HG02623 (cell line): ENCODE measurements around the gene CCDC88C.

Source experiments
- ATAC-seq: cut with Tn5 transposase; IDR thresholded peaks from one replicate; pipeline ENCODE4 v1.9.1; 2021; ENCODE audit warnings: moderate library complexity; ENCODE audit not compliant: unreplicated experiment

Gene CCDC88C

GRCh38 chr14:91365552-91365951 is 52.1 kb downstream of the CCDC88C start:
- ATAC-seq, result no peak

- no peak for ATAC-seq
Measured at GRCh38 chr14:91364524-91365270, 52.9 kb downstream of the CCDC88C start.

DNA sequence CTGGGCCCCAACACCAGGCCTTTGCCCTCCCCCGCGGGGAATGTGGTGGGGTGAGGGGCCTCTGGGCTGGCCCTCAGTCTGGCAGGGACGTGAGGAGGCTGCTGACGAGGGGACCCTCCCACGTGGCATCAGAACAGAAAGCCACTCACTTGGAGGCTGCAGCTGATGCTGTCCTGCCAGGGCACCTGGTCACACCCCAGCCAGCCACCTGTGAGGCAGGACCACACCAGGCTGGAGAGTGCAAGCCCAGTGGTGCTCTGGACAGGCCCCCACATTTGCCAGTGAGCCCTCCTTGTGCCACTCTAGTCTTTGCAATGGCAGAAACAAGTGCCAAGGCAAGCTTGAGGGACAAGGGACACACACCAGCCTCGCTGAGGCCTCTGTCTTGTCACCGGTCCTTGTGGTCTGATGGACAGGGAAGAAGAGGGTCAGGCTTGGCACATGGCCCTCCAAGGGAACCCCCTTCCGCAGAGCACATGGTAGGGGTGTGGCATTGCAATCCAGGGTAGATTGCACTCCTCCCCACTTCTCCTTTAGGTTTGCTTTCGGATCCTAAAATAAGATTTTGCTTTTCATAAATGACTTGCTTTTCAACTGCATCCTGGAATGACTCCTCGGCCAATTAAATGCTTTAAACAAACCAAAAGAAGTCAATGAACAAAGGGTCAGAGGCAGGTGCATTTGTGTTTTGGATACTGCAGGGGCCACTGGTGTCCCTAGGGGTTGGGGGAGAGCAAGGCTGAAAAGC is 53.7 kb downstream of the CCDC88C start:
- ATAC-seq, result peak; percentile 42

GRCh38 chr14:91361233-91361811 is 56.3 kb downstream of the CCDC88C start:
- ATAC-seq, result no peak

GRCh38 chr14:91360490-91361232 is 57.0 kb downstream of the CCDC88C start:
- ATAC-seq, result no peak

DNA sequence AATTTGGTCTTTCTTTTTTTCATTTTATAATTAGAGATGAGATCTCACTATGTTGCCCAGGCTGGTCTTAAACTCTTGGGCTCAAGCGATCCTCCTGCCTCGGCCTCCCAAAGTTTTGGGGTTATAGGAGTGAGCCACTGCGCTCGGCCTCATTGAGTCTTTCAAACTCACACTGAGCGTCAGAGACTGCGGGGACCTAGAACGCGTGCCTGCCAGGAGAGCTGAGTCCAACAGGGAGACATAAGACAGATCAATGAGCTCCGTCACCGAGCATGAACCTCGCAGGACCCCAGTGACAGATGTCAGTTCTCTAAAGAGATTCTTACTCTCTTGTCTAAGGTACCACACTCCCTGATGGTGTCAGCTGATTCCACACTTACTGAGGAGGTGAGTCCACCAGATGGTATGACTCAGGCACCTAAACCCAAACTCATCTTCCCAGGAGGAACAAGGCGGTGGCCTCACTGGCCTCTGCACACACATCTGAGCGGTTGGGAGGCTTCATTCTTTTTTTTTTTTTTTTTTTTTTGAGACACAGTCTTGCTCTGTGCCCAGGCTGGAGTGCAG is 58.9 kb downstream of the CCDC88C start:
- no peak for ATAC-seq

- no peak for ATAC-seq
Measured at GRCh38 chr14:91358025-91358319, 59.6 kb downstream of the CCDC88C start.

- no peak for ATAC-seq
Measured at GRCh38 chr14:91357272-91358024, 60.2 kb downstream of the CCDC88C start.

DNA sequence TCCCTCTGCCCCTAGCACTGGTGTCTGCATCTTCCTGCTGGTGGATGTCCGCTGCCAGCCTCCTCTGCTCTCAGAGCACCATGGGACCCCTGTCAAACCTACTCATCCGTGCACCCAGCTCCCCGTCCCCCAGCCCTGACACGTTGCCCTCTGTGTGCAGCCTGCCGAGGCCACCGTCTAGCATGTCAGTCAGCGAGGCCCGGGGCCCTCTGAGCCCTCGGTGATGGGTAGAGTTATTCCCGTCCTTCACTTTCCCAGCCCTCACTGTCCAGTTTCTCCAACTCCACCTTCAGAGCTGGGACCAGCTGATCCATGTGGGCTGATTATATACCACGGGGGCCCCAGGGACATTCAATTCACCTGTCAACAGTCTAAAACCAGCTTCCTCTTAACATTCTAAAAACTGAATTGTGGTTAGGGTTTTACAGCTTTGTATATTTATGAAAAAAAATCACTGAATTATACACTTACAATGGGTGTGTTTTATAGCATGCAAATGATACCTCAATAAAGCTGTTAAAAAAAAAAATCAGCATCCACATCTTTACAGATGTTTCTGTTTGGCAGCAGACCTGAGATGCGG is 61.3 kb downstream of the CCDC88C start:
- ATAC-seq, result no peak

DNA sequence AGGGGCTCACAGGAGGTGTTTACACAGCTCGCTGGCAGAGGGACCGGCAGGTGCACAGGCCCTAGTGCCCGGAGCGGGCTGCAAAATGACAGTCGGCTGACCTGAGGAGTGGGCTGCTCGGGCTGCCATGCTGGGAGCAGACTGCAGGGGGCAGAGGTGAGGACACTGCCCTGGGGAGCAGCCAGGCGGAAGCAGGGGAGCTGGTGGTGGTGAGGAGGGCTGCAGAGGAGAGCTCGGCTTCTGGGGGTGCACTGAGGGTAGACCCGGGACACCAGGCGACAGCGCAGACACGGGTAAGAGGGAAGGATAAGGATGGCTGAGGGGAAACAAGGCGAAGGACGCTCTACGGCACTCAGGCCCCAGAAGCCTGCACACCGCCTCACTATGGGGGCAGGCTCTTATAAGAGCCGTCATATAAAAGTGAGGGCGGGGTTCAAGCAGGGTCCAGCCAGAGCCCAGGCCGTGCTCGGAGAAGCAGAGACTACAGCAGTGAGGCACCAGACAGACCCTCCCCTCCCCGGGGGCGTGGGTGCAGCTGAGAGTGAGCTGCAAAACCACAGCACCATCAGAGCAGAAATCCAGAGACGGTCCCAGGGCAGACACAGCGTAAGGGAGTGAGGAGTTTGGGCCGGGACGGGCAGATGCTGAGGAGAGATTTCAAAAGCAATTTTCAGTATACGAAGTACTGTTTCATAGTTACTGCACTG is 62.5 kb downstream of the CCDC88C start:
- ATAC-seq, result no peak

DNA sequence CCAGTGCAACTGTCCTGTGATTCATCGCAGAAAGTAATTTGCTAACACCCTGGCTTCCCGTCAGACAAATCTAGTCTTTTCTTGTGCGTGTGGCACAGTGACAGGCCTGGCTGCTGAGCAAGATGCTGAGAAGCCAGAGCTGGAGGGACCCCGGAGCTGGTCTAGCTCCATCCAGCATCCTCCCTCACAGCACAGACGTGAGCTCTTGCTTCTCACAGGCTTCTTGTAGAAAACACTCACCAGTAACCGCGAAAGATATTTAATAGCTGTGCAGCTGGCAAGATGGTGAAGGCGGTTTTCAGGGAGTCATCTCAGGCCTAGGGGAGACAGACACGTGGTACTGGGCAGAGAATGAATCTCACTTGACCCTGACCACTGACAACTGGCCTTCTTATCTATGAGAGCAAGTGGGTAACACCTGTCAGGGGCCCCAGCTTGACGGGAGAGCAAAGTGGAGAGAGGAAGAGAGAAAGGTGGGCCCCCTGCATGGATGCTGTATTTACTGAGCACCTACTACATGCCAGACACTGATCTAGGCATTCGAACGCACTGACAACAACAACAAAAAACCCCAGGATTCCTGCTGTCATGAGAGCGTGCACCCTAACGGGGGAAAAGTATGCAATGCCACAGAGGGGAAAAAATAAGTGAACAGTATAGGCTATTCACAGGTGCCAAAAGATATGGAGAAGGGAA is 63.3 kb downstream of the CCDC88C start:
- no peak for ATAC-seq

GRCh38 chr14:91352728-91353692 is 64.6 kb downstream of the CCDC88C start:
- no peak for ATAC-seq

DNA sequence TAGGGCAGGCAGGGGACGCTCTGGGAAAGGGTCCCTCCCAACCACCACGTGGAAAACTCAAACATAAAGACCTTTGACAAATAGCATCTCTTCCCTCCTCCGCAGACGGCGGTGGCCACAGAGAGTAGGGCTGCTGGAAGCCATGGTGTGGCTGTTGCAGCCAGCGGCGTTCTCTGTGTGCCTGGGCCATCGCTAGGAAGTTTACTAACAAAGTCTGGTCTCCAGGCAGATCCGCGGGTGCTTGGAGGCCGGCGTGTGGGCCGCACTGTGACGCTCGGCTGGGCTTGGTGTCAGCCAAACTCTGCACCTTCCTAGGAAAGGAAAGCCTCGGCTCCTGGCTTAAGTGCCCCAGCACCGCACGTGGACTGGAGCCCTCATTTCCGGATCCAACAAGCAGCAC is 65.6 kb downstream of the CCDC88C start:
- no peak for ATAC-seq

- no peak for ATAC-seq
Measured at GRCh38 chr14:91351512-91351862, 66.1 kb downstream of the CCDC88C start.

- ATAC-seq, result peak; percentile 39
Measured at GRCh38 chr14:91350813-91351511, 66.7 kb downstream of the CCDC88C start.

DNA sequence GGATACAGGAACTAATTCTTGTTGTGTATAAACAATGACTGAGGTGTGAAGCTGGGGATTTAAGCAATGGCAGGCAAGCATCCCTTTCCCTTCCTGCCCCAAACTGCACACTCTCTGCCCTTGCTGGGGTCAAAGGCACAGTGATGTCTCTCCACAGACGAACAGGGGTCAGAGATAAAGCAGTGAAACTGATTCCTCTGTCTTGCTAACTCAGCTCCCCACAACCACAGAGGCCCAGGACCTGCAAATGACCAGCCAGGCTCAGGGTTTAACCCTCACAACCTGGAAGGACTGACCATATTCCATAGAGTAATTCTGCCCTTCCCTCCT is 67.2 kb downstream of the CCDC88C start:
- ATAC-seq, result no peak

DNA sequence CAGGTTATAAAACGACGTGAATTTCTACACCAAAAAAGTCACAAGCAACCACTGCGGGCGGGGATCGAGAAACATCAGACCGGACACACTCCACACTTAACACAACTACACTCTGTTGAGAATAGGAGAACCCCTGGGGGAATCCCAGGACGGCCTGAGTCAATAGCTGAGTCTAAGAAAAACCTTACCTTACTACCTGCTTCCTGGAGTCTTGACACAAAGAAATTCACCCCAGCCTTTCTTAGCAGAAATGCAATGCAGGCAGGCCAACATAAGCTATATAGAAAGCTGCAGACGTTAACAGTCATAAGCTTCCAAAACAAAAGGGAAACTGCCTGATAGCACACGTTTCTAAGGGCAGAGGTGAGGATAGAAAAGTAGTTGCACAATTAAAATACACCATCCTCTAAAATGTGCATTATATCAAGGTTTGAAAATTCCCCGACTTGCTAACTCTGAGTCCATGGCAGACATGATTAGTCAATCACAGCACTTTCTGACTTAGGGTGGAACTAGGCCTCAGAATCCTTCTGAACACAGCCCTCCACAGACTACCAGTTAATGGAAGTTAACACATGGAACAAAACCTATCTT is 68.0 kb downstream of the CCDC88C start:
- peak; percentile 65 for ATAC-seq
